Stimulated activated naive CD8-positive, alpha-beta T cell treated with anti-CD3 and anti-CD28 coated beads, Interleukin-15, Interleukin-2, amounts not matched to agents 100 ng/mL and 50 ng/mL, for 24 hours (primary cell): ENCODE data around the gene GPR31.

Experiments
- H3K27ac Mint-ChIP-seq: one replicate; pipeline ENCODE4 v1.8.0; 2021; ENCODE audit warnings: mild to moderate bottlenecking, mixed read lengths
- H3K27me3 Mint-ChIP-seq: one replicate; pipeline ENCODE4 v1.8.0; 2021; ENCODE audit warnings: mixed read lengths
- H3K36me3 Mint-ChIP-seq: one replicate; pipeline ENCODE4 v1.8.0; 2021; ENCODE audit warnings: low read depth, mixed read lengths
- H3K4me1 Mint-ChIP-seq: one replicate; pipeline ENCODE4 v1.8.0; 2021; ENCODE audit warnings: low read depth, mixed read lengths
- H3K4me3 Mint-ChIP-seq: one replicate; pipeline ENCODE4 v1.8.0; 2021; ENCODE audit warnings: mild to moderate bottlenecking, mixed read lengths
- H3K9me3 Mint-ChIP-seq: one replicate; pipeline ENCODE4 v1.8.0; 2021; ENCODE audit warnings: mixed read lengths

GPR31 gene

DNA sequence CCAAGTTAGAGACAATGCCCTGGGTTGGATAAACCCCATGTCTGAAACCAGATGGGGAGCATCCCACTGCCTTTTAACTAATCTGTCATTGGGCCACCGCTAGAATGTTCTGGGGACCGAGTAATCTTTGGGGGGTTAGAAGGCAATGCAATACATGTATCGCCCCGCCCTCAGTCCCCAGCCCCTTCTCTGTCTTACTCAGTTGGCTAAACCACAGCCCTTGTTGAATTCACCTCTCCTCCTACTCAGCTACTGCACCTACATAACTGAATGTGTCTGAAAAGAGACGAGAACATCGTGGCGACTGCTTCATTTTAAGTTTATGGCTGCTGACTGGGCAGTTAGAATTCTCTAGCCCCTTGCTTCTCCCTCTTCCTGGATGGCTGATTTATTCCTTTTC is 50.0 kb downstream of the GPR31 start:
- peaks cover 7% of the 10 kb centered on the region for H3K27me3 Mint-ChIP-seq
- H3K4me3 Mint-ChIP-seq, result no peak overlapping the region
- H3K4me1 Mint-ChIP-seq, result peaks cover 49% of the 10 kb centered on the region
- H3K27ac Mint-ChIP-seq, result no peak overlapping the region
- H3K9me3 Mint-ChIP-seq, result no peaks in the 10 kb centered on the region
- H3K36me3 Mint-ChIP-seq, result no peaks in the 10 kb centered on the region

DNA sequence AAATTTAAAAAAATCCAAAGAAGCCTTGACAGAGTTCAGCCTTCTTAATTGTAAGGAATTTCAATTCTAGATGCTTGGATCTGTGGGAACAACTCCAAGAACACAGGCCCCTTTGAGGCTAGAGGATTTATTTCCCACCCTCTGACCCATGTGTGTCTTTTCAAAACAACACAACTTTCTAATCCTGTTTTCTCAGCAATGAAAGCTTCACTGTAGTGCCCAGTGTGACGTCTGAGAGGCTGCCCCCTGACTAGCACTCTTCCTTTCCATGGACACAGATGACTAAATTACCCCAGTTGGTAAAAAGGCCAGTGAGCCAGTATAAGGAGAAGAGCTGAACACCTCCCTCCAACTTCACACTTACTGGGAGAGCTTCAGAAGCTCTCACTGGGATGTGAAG is 51.4 kb downstream of the GPR31 start:
- H3K9me3 Mint-ChIP-seq, result no peaks in the 10 kb centered on the region
- no peaks in the 10 kb centered on the region for H3K27me3 Mint-ChIP-seq
- no peak overlapping the region for H3K4me3 Mint-ChIP-seq
- no peaks in the 10 kb centered on the region for H3K36me3 Mint-ChIP-seq
- H3K27ac Mint-ChIP-seq, result no peak overlapping the region
- peaks cover 41% of the 10 kb centered on the region for H3K4me1 Mint-ChIP-seq
